GM12891 (cell line): Measurements from ENCODE around the gene C19orf67.

Source experiments
- POLR2A ChIP-seq: IDR thresholded peaks from 2 replicates; pipeline ENCODE4 v1.6.1; 2011; ENCODE audit warnings: low read depth, low read length, control low read depth
- POLR2AphosphoS5 ChIP-seq: IDR thresholded peaks from 2 replicates; pipeline ENCODE4 v1.6.1; 2011; ENCODE audit warnings: low read depth, low read length, control low read depth
- POU2F2 ChIP-seq: IDR thresholded peaks from 2 replicates; pipeline ENCODE4 v1.6.1; 2011; ENCODE audit warnings: low read depth, mild to moderate bottlenecking, control low read depth, low read length, moderate library complexity
- SPI1 ChIP-seq: IDR thresholded peaks from 2 replicates; pipeline ENCODE4 v1.6.1; 2011; ENCODE audit warnings: low read depth, low read length, control low read depth
- TAF1 ChIP-seq: IDR thresholded peaks from 2 replicates; pipeline ENCODE4 v1.6.1; 2011; ENCODE audit warnings: low read depth, low read length, control low read depth

- TF ChIP-seq POLR2A (no peak), POLR2AphosphoS5 (no peak), TAF1 (no peak), POU2F2 (no peak), SPI1 (no peak)
Measured at GRCh38 chr19:14053032-14053431, 32.6 kb downstream of the C19orf67 start.
